ENCODE measurements around the gene HTATIP2.
A peak's percentile ranks its signal among the peaks of the same experiment; 100 is the strongest.
"Not testable (repeated sequence)": the region's sequence is repeated elsewhere in the genome, so short reads cannot be mapped to it uniquely, and the experiment has no call there.

The HTATIP2 gene

GRCh38 chr11:20363500-20364340 lies at the start of gene HTATIP2:
HTATIP2 (plus strand) TSS chr11:20363714; CDS start chr11:20364238, 524 bp downstream.
- DNase-seq: peak; percentile 76 to 80

- DNase-seq: no peak
Measured at GRCh38 chr11:20315800-20316199, 47.7 kb upstream of the HTATIP2 start.

- DNase-seq: no peak
Measured at GRCh38 chr11:20321177-20321576, 42.3 kb upstream of the HTATIP2 start.

- no peak for DNase-seq
Measured at GRCh38 chr11:20327377-20327935, 36.1 kb upstream of the HTATIP2 start.

- no peak for DNase-seq
Measured at GRCh38 chr11:20336056-20336455, 27.5 kb upstream of the HTATIP2 start.

- DNase-seq: no peak
Measured at GRCh38 chr11:20337526-20338154, 25.9 kb upstream of the HTATIP2 start.

GRCh38 chr11:20342347-20343141 lies 21.0 kb upstream of the HTATIP2 start:
- DNase-seq: no peak

GRCh38 chr11:20351136-20351535 lies 12.4 kb upstream of the HTATIP2 start:
- no peak for DNase-seq

GRCh38 chr11:20351751-20352262 lies 11.7 kb upstream of the HTATIP2 start:
- DNase-seq: no peak

GRCh38 chr11:20353829-20354434 lies 9.6 kb upstream of the HTATIP2 start:
- peak in 1 of 2 experiments; percentile 46 for DNase-seq

GRCh38 chr11:20355221-20356219 lies 8.0 kb upstream of the HTATIP2 start:
- peak in 1 of 2 experiments; percentile 40 for DNase-seq

GRCh38 chr11:20357150-20357549 lies 6.4 kb upstream of the HTATIP2 start:
- no peak for DNase-seq

- DNase-seq: peak in 1 of 2 experiments; percentile 28
Measured at GRCh38 chr11:20360650-20361049, 2.9 kb upstream of the HTATIP2 start.

- no peak for DNase-seq
Measured at GRCh38 chr11:20362481-20362880, 1.0 kb upstream of the HTATIP2 start.

GRCh38 chr11:20363149-20363499 lies 390 bp upstream of the HTATIP2 start:
- DNase-seq: no peak

GRCh38 chr11:20364341-20364792 lies 853 bp downstream of the HTATIP2 start:
- DNase-seq: peak in 1 of 2 experiments; percentile 16

GRCh38 chr11:20365465-20365864 lies 2.0 kb downstream of the HTATIP2 start:
- not testable (repeated sequence) for DNase-seq

- DNase-seq: peak; percentile 71 to 75
Measured at GRCh38 chr11:20367313-20367948, 3.9 kb downstream of the HTATIP2 start.

- no peak for DNase-seq
Measured at GRCh38 chr11:20368438-20368837, 4.9 kb downstream of the HTATIP2 start.

- DNase-seq: no peak
Measured at GRCh38 chr11:20369826-20370225, 6.3 kb downstream of the HTATIP2 start.
